ENCODE measurements around the gene SYCP1. TPM values are rescaled to one million over a fixed set of nuclear protein-coding genes. Genes with fewer than 3 reads are reported as not detected.
"Not testable (repeated sequence)": the region's sequence is repeated elsewhere in the genome, so short reads cannot be mapped to it uniquely, and the experiment has no call there.

Gene SYCP1
- total and polyA plus RNA-seq, 3 experiments from 2014 or later, result not detected

GRCh38 chr1:114902343-114902742 lies 47.7 kb downstream of the SYCP1 start:
- H3K27ac Mint-ChIP-seq, result no peak overlapping the region
- CTCF ChIA-PET, result no interaction called here
- DNase-seq, result no peak
- H3K4me3 Mint-ChIP-seq, result no peak overlapping the region
- no peaks in the 10 kb centered on the region for H3K9me3 ChIP-seq (ENCODE audit: low read length)
- H3K4me1 Mint-ChIP-seq, result no peaks in the 10 kb centered on the region
- no peaks in the 10 kb centered on the region for H3K36me3 Mint-ChIP-seq
- H3K27ac ChIP-seq (ENCODE audit: low read depth, low read length), result no peak overlapping the region
- peaks cover 0 to 8% (median 0%) of the 10 kb centered on the region in 5 donors for H3K9me3 Mint-ChIP-seq
- H3K4me3 ChIP-seq (ENCODE audit: low read length), result no peak overlapping the region
- no peaks in the 10 kb centered on the region for H3K27me3 ChIP-seq (ENCODE audit: insufficient read depth, low read length, poor library complexity, severe bottlenecking)
- H3K36me3 ChIP-seq (ENCODE audit: insufficient read depth, low read length), result no peaks in the 10 kb centered on the region
- no peaks in the 10 kb centered on the region for H3K4me1 ChIP-seq (ENCODE audit: insufficient read depth, low read length)
- POLR2A ChIA-PET, result no interaction called here
- H3K27me3 Mint-ChIP-seq, result peaks cover 10 to 19% of the 10 kb centered on the region in 2 donors

- Histone ChIP-seq H3K27ac (ENCODE audit: low read depth, low read length) (no peak overlapping the region), H3K36me3 (ENCODE audit: insufficient read depth, low read length) (no peaks in the 10 kb centered on the region), H3K9me3 (ENCODE audit: low read length) (no peaks in the 10 kb centered on the region), H3K27me3 (ENCODE audit: insufficient read depth, low read length, poor library complexity, severe bottlenecking) (no peaks in the 10 kb centered on the region), H3K4me1 (ENCODE audit: insufficient read depth, low read length) (no peaks in the 10 kb centered on the region), H3K4me3 (ENCODE audit: low read length) (no peak overlapping the region)
- H3K36me3 Mint-ChIP-seq, result no peaks in the 10 kb centered on the region
- no peak overlapping the region for H3K27ac Mint-ChIP-seq
- peaks cover 0 to 8% (median 0%) of the 10 kb centered on the region in 5 donors for H3K9me3 Mint-ChIP-seq
- H3K4me3 Mint-ChIP-seq, result no peak overlapping the region
- H3K27me3 Mint-ChIP-seq, result peaks cover 8 to 13% of the 10 kb centered on the region in 2 donors
- POLR2A ChIA-PET, result no interaction called here
- CTCF ChIA-PET, result no interaction called here
- no peak for DNase-seq
- no peaks in the 10 kb centered on the region for H3K4me1 Mint-ChIP-seq
These were observed 48.8 kb downstream of the SYCP1 start for GRCh38 chr1:114903480-114903879.

GRCh38 chr1:114915720-114916119 lies 61.1 kb downstream of the SYCP1 start:
- H3K27ac Mint-ChIP-seq; H3K4me1 Mint-ChIP-seq; H3K9me3 Mint-ChIP-seq; H3K27me3 ChIP-seq (ENCODE audit: insufficient read depth, low read length, poor library complexity, severe bottlenecking); H3K9me3 ChIP-seq (ENCODE audit: low read length); CTCF ChIA-PET; H3K36me3 ChIP-seq (ENCODE audit: insufficient read depth, low read length); H3K27ac ChIP-seq (ENCODE audit: low read depth, low read length); H3K36me3 Mint-ChIP-seq; POLR2A ChIA-PET; H3K4me3 ChIP-seq (ENCODE audit: low read length); DNase-seq; H3K4me1 ChIP-seq (ENCODE audit: insufficient read depth, low read length): not testable (repeated sequence)
- H3K4me3 Mint-ChIP-seq, result peak overlapping the region in 1 of 7 donors; percentile 7
- peaks cover 5 to 49% of the 10 kb centered on the region in 2 donors for H3K27me3 Mint-ChIP-seq

DNA sequence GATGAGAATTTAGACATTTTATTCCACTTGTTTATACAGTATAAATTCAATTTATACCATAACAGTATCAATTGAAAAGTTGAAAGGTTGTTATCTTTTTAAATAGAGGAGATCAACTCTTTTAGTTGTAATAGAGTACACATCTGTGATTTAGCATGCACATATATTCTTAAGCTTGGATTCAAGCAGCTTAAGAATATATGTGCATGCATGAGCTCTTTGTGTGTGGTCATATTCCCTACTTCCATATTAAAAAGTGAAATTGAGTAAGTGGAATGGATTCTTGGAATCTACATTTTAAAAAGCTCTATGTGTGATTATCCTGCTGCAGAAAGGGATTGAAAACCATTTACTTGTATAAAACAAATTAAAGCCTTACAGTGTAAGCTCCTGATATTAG lies 71.9 kb downstream of the SYCP1 start:
- H3K27me3 Mint-ChIP-seq, result peaks cover 21 to 59% of the 10 kb centered on the region in 2 donors
- POLR2A ChIA-PET, result no interaction called here
- H3K9me3 ChIP-seq (ENCODE audit: low read length), result no peaks in the 10 kb centered on the region
- DNase-seq, result no peak
- H3K4me1 Mint-ChIP-seq, result no peaks in the 10 kb centered on the region
- H3K4me3 ChIP-seq (ENCODE audit: low read length), result no peak overlapping the region
- no peak overlapping the region for H3K27ac Mint-ChIP-seq
- H3K36me3 Mint-ChIP-seq, result peaks cover 0 to 5% (median 3%) of the 10 kb centered on the region in 3 donors
- CTCF ChIA-PET, result no interaction called here
- no peak overlapping the region for H3K27ac ChIP-seq (ENCODE audit: low read depth, low read length)
- H3K27me3 ChIP-seq (ENCODE audit: insufficient read depth, low read length, poor library complexity, severe bottlenecking), result no peaks in the 10 kb centered on the region
- no peaks in the 10 kb centered on the region for H3K4me1 ChIP-seq (ENCODE audit: insufficient read depth, low read length)
- no peaks in the 10 kb centered on the region for H3K36me3 ChIP-seq (ENCODE audit: insufficient read depth, low read length)
- H3K9me3 Mint-ChIP-seq, result peaks cover 0 to 5% (median 3%) of the 10 kb centered on the region in 5 donors
- no peak overlapping the region for H3K4me3 Mint-ChIP-seq

DNA sequence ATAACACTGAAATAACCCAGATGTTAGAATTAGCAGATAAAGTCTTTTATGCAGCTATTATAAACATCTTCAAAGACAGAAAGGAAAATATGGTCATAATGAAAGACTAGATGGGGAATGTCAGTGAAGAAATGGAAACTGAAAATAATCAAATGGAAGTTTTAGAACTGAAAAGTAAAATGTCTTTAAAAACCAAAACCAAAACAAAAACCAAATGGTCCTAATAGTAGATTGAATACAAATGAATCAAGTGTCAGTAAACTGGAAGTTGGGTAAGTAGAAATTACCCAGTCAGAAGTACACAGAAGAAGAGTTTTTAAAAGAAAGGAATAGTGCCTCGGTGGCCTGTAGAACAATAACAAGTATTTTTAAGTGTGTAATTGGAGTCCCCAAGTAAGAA lies 72.7 kb downstream of the SYCP1 start:
- no peak overlapping the region for H3K27ac ChIP-seq (ENCODE audit: low read depth, low read length)
- H3K36me3 ChIP-seq (ENCODE audit: insufficient read depth, low read length), result no peaks in the 10 kb centered on the region
- H3K4me3 ChIP-seq (ENCODE audit: low read length), result no peak overlapping the region
- H3K27me3 Mint-ChIP-seq, result peaks cover 21 to 60% of the 10 kb centered on the region in 2 donors
- peaks cover 0 to 5% (median 3%) of the 10 kb centered on the region in 3 donors for H3K36me3 Mint-ChIP-seq
- H3K4me1 Mint-ChIP-seq, result no peaks in the 10 kb centered on the region
- CTCF ChIA-PET, result no interaction called here
- H3K9me3 Mint-ChIP-seq, result peaks cover 0 to 13% (median 5%) of the 10 kb centered on the region in 5 donors
- no peak for DNase-seq
- no peaks in the 10 kb centered on the region for H3K4me1 ChIP-seq (ENCODE audit: insufficient read depth, low read length)
- POLR2A ChIA-PET, result no interaction called here
- H3K27ac Mint-ChIP-seq, result no peak overlapping the region
- H3K9me3 ChIP-seq (ENCODE audit: low read length), result no peaks in the 10 kb centered on the region
- H3K27me3 ChIP-seq (ENCODE audit: insufficient read depth, low read length, poor library complexity, severe bottlenecking), result no peaks in the 10 kb centered on the region
- no peak overlapping the region for H3K4me3 Mint-ChIP-seq

DNA sequence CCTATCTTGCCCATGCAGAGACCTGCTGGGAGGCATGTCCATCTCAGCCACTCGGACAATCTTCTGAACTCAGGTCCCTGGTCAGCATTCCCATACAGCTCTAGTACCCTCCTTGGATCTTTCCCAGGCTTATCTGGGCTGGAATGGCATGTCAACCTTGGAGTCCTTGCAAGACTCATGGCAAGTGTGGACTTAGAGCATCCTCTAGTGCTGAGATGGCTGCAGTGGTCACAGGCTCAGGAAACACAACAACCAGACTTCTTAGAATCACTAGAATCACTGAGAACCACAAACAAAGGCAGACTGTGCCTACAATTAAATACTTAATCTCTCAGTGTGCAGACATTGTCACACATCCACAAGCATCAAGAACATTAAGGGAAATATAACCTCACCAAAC lies 101.9 kb downstream of the SYCP1 start:
- Mint-ChIP-seq H3K4me3 (no peak overlapping the region), H3K27ac (no peak overlapping the region), H3K4me1 (no peaks in the 10 kb centered on the region), H3K36me3 (no peaks in the 10 kb centered on the region), H3K27me3 (peaks cover 22 to 48% of the 10 kb centered on the region in 2 donors), H3K9me3 (peaks cover 0 to under 1% (median 0%) of the 10 kb centered on the region in 5 donors)
- Histone ChIP-seq H3K4me1 (ENCODE audit: insufficient read depth, low read length) (no peaks in the 10 kb centered on the region), H3K27ac (ENCODE audit: low read depth, low read length) (no peak overlapping the region), H3K9me3 (ENCODE audit: low read length) (no peaks in the 10 kb centered on the region), H3K27me3 (ENCODE audit: insufficient read depth, low read length, poor library complexity, severe bottlenecking) (no peaks in the 10 kb centered on the region), H3K4me3 (ENCODE audit: low read length) (no peak overlapping the region), H3K36me3 (ENCODE audit: insufficient read depth, low read length) (no peaks in the 10 kb centered on the region)
- POLR2A ChIA-PET, result no interaction called here
- CTCF ChIA-PET, result no interaction called here
- no peak for DNase-seq

- Mint-ChIP-seq H3K27me3 (peaks cover 27 to 64% of the 10 kb centered on the region in 2 donors), H3K9me3 (peaks cover 0 to 5% (median 0%) of the 10 kb centered on the region in 5 donors), H3K4me1 (no peaks in the 10 kb centered on the region), H3K36me3 (no peaks in the 10 kb centered on the region), H3K4me3 (no peak overlapping the region), H3K27ac (no peak overlapping the region)
- DNase-seq, result no peak
- Histone ChIP-seq H3K27ac (ENCODE audit: low read depth, low read length) (no peak overlapping the region), H3K9me3 (ENCODE audit: low read length) (no peaks in the 10 kb centered on the region), H3K4me1 (ENCODE audit: insufficient read depth, low read length) (no peaks in the 10 kb centered on the region), H3K27me3 (ENCODE audit: insufficient read depth, low read length, poor library complexity, severe bottlenecking) (no peaks in the 10 kb centered on the region), H3K36me3 (ENCODE audit: insufficient read depth, low read length) (no peaks in the 10 kb centered on the region), H3K4me3 (ENCODE audit: low read length) (no peak overlapping the region)
- POLR2A ChIA-PET, result no interaction called here
- CTCF ChIA-PET, result no interaction called here
These were observed 104.8 kb downstream of the SYCP1 start for GRCh38 chr1:114959423-114959822.

DNA sequence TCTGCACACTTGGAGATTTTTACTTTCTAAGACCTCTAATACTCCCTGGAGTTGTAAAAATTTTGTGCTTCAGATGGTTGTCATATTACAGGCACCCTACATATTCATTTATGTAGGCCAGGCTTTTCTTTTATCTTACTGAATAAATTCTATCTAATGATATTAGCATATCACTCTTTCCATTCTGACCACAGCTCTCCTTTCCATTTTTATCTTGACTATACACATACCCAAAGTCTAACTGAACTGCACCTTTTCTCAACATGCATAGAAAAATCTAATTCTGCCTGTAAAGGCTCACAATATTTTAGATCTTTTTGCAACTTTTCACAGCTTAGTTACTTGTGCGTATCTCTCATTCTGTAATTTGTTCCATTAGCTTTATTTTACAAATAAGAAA lies 122.2 kb downstream of the SYCP1 start:
- ChIA-PET POLR2A (no interaction called here), CTCF (interaction anchor here (0.7 to 2.7 kb wide), 3 partner anchors 76 to 475 kb away, joined by 3 to 24 read pairs (median 3); no protein-coding TSS in a partner anchor)
- no peaks in the 10 kb centered on the region for H3K4me1 ChIP-seq (ENCODE audit: insufficient read depth, low read length)
- H3K27me3 ChIP-seq (ENCODE audit: insufficient read depth, low read length, poor library complexity, severe bottlenecking), result no peaks in the 10 kb centered on the region
- no peaks in the 10 kb centered on the region for H3K9me3 ChIP-seq (ENCODE audit: low read length)
- no peak overlapping the region for H3K27ac ChIP-seq (ENCODE audit: low read depth, low read length)
- no peaks in the 10 kb centered on the region for H3K36me3 ChIP-seq (ENCODE audit: insufficient read depth, low read length)
- Mint-ChIP-seq H3K4me1 (no peaks in the 10 kb centered on the region), H3K27me3 (peaks cover 6 to 60% of the 10 kb centered on the region in 2 donors), H3K27ac (no peak overlapping the region), H3K9me3 (peaks cover 4 to 6% (median 4%) of the 10 kb centered on the region in 5 donors), H3K4me3 (no peak overlapping the region), H3K36me3 (peaks cover 0 to 2% (median 0%) of the 10 kb centered on the region in 3 donors)
- DNase-seq, result no peak
- H3K4me3 ChIP-seq (ENCODE audit: low read length), result no peak overlapping the region

Data from CD8-positive, alpha-beta memory T cell (primary cell).